ENCODE data around the gene EPB41L4B. TPM values are rescaled to one million over a fixed set of nuclear protein-coding genes. Genes with fewer than 3 reads are reported as not detected.
A peak's percentile ranks its signal among the peaks of the same experiment; 100 is the strongest.

Gene EPB41L4B
- total RNA-seq, 2 donors from 2014 or later = 6.4 to 6.6 TPM

GRCh38 chr9:109166171-109166770, 154.6 kb downstream of the EPB41L4B start:
- Mint-ChIP-seq H3K27me3 (ENCODE audit: insufficient read depth) (peaks cover 57% of the 10 kb centered on the region), H3K4me1 (peaks cover 3% of the 10 kb centered on the region), H3K9me3 (no peaks in the 10 kb centered on the region), H3K36me3 (ENCODE audit: low read depth) (no peaks in the 10 kb centered on the region), H3K27ac (no peak overlapping the region), H3K4me3 (peak overlapping the region; percentile 59)
- WGBS, 2 experiments (ENCODE audit: insufficient coverage in 1 of 2, insufficient read length in 1 of 2) = 30 to 62% methylated on average over 7 to 16 of the region's 16 CpGs
- TF ChIP-seq CTCF (conservative IDR thresholded peaks at IDR 0.05) = no peak
- Histone ChIP-seq H3K9me3 (ENCODE audit: control insufficient read depth, low read length) (no peaks in the 10 kb centered on the region), H3K4me1 (ENCODE audit: control insufficient read depth, insufficient read depth, low read length) (no peaks in the 10 kb centered on the region), H3K4me3 (ENCODE audit: low read length) (peak overlapping the region; percentile 61), H3K9ac (ENCODE audit: extremely low read depth, low read length, poor library complexity, severe bottlenecking) (no peak overlapping the region), H3K27me3 (ENCODE audit: control insufficient read depth, insufficient read depth, low read length, poor library complexity, severe bottlenecking) (peaks cover 59% of the 10 kb centered on the region), H3K27ac (ENCODE audit: low read depth, low read length) (no peak overlapping the region), H3K36me3 (ENCODE audit: control insufficient read depth, insufficient read depth, low read length) (no peaks in the 10 kb centered on the region)
- DNase-seq = peak; percentile 63

GRCh38 chr9:109164042-109164441, 156.8 kb downstream of the EPB41L4B start:
- H3K4me3 ChIP-seq (ENCODE audit: low read length) = no peak overlapping the region
- no peaks in the 10 kb centered on the region for H3K36me3 Mint-ChIP-seq (ENCODE audit: low read depth)
- peaks cover 48% of the 10 kb centered on the region for H3K27me3 Mint-ChIP-seq (ENCODE audit: insufficient read depth)
- no peaks in the 10 kb centered on the region for H3K36me3 ChIP-seq (ENCODE audit: control insufficient read depth, insufficient read depth, low read length)
- no peak overlapping the region for H3K4me3 Mint-ChIP-seq
- peaks cover 59% of the 10 kb centered on the region for H3K27me3 ChIP-seq (ENCODE audit: control insufficient read depth, insufficient read depth, low read length, poor library complexity, severe bottlenecking)
- WGBS, 2 experiments (ENCODE audit: insufficient coverage in 1 of 2, insufficient read length in 1 of 2) = 90 to 95% methylated on average over 2 to 5 of the region's 5 CpGs
- no peaks in the 10 kb centered on the region for H3K9me3 ChIP-seq (ENCODE audit: control insufficient read depth, low read length)
- H3K27ac Mint-ChIP-seq = no peak overlapping the region
- no peak for TF ChIP-seq CTCF (conservative IDR thresholded peaks at IDR 0.05)
- DNase-seq = no peak
- H3K9ac ChIP-seq (ENCODE audit: extremely low read depth, low read length, poor library complexity, severe bottlenecking) = no peak overlapping the region
- no peaks in the 10 kb centered on the region for H3K9me3 Mint-ChIP-seq
- H3K4me1 Mint-ChIP-seq = peaks cover 3% of the 10 kb centered on the region
- H3K27ac ChIP-seq (ENCODE audit: low read depth, low read length) = no peak overlapping the region
- H3K4me1 ChIP-seq (ENCODE audit: control insufficient read depth, insufficient read depth, low read length) = peaks cover 3% of the 10 kb centered on the region

- peaks cover 3% of the 10 kb centered on the region for H3K4me1 ChIP-seq (ENCODE audit: control insufficient read depth, insufficient read depth, low read length)
- Mint-ChIP-seq H3K36me3 (ENCODE audit: low read depth) (no peaks in the 10 kb centered on the region), H3K4me1 (peaks cover 3% of the 10 kb centered on the region), H3K9me3 (no peaks in the 10 kb centered on the region), H3K27me3 (ENCODE audit: insufficient read depth) (peaks cover 40% of the 10 kb centered on the region), H3K4me3 (no peak overlapping the region), H3K27ac (no peak overlapping the region)
- H3K9me3 ChIP-seq (ENCODE audit: control insufficient read depth, low read length) = no peaks in the 10 kb centered on the region
- peaks cover 55% of the 10 kb centered on the region for H3K27me3 ChIP-seq (ENCODE audit: control insufficient read depth, insufficient read depth, low read length, poor library complexity, severe bottlenecking)
- no peak for TF ChIP-seq CTCF (conservative IDR thresholded peaks at IDR 0.05)
- H3K4me3 ChIP-seq (ENCODE audit: low read length) = no peak overlapping the region
- no peaks in the 10 kb centered on the region for H3K36me3 ChIP-seq (ENCODE audit: control insufficient read depth, insufficient read depth, low read length)
- H3K27ac ChIP-seq (ENCODE audit: low read depth, low read length) = no peak overlapping the region
- no peak overlapping the region for H3K9ac ChIP-seq (ENCODE audit: extremely low read depth, low read length, poor library complexity, severe bottlenecking)
- no peak for DNase-seq
- 86 to 94% methylated on average over 1 of the region's 1 CpG for WGBS, 2 experiments (ENCODE audit: insufficient coverage in 1 of 2, insufficient read length in 1 of 2)
These were observed 157.7 kb downstream of the EPB41L4B start for GRCh38 chr9:109163194-109163593.
